ENCODE results near the gene ALAD.

GRCh38 chr9:113368348-113368981 is 32.6 kb downstream of the ALAD start:
- TF ChIP-seq CTCF (IDR thresholded peaks at IDR 0.05; ENCODE audit: low read depth, low read length, missing input control) (no peak), GABPA (IDR thresholded peaks at IDR 0.05 in 1 of 2, conservative IDR thresholded peaks at IDR 0.05 in 1 of 2) (no peak), REST (IDR thresholded peaks at IDR 0.05) (no peak), EGR1 (IDR thresholded peaks at IDR 0.05; ENCODE audit: low read depth in 2 of 2) (no peak)
